K562 (cell line): ENCODE measurements around the gene HEXIM1. TPM values are rescaled to one million over a fixed set of nuclear protein-coding genes. Genes with fewer than 3 reads are reported as not detected.
A peak's percentile ranks its signal among the peaks of the same experiment; 100 is the strongest.

ENCODE experiments used
- ATF3 ChIP-seq, 2 experiments: fragments of 450-650 bp in 1 of 2; sonication (generic) in 1 of 2; formaldehyde crosslinking in 1 of 2; IDR thresholded peaks in 1 of 2; conservative IDR thresholded peaks in 1 of 2; 2 replicates each; pipeline versions ENCODE4 v1.6.1 to v1.8.1; 2016 to 2023; ENCODE audit warnings: mild to moderate bottlenecking in 2 of 2, moderate library complexity in 2 of 2, inconsistent platforms in 1 of 2, missing genetic modification reagents in 1 of 2
- EWSR1 ChIP-seq: fragments of 450-650 bp; IDR thresholded peaks from 2 replicates; pipeline ENCODE4 v1.6.1; 2018; ENCODE audit warnings: borderline replicate concordance, mild to moderate bottlenecking, low read depth, moderate library complexity; ENCODE audit not compliant: partially characterized antibody
- GMEB1 ChIP-seq: fragments of 250-450 bp; sonication (Bioruptor Pico); IDR thresholded peaks from 2 replicates; pipeline ENCODE4 v1.4.0; 2020; ENCODE audit warnings: mild to moderate bottlenecking
- KLF13 ChIP-seq: fragments of 450-650 bp; IDR thresholded peaks from 2 replicates; pipeline ENCODE4 v1.6.1; 2016; ENCODE audit warnings: missing genetic modification characterization, low read depth, mild to moderate bottlenecking, missing compliant biosample characterization, moderate library complexity, borderline replicate concordance
- NELFE ChIP-seq: IDR thresholded peaks from 2 replicates; pipeline ENCODE4 v1.6.1; 2011; ENCODE audit warnings: mild to moderate bottlenecking; ENCODE audit not compliant: insufficient read depth, insufficient read length
- SMC3 ChIP-seq: conservative IDR thresholded peaks from 2 replicates; pipeline ENCODE4 v1.6.1; 2011; ENCODE audit warnings: low read depth, low read length, improper control_type of control experiment; ENCODE audit not compliant: insufficient read depth
- SREBF1 ChIP-seq: fragments of 150-350 bp; IDR thresholded peaks from 2 replicates; pipeline ENCODE4 v1.6.1; 2014; ENCODE audit warnings: antibody characterized with exemption, low read depth, low read length, borderline replicate concordance
- SRF ChIP-seq, 2 experiments: fragments of 250-450, 450-650 bp in 1 of 2; sonication (Bioruptor Pico) in 1 of 2; sonication (generic) in 1 of 2; formaldehyde crosslinking; IDR thresholded peaks; 2 replicates each; pipeline versions ENCODE4 v1.5.0 to v1.5.1; 2020 to 2022; ENCODE audit warnings: mild to moderate bottlenecking in 1 of 2, missing genetic modification reagents in 1 of 2
- THRB ChIP-seq: fragments of 450-650 bp; formaldehyde crosslinking; conservative IDR thresholded peaks from 2 replicates; pipeline ENCODE4 v1.4.0; 2022; ENCODE audit warnings: mild to moderate bottlenecking, missing genetic modification characterization
- VEZF1 ChIP-seq: fragments of 200-800 bp; sonication (Bioruptor generic); IDR thresholded peaks from 2 replicates; pipeline ENCODE4 v1.6.1; 2017; ENCODE audit warnings: missing genetic modification characterization, missing compliant biosample characterization
- ZC3H4 ChIP-seq: sonication (generic); formaldehyde crosslinking; IDR thresholded peaks from 2 replicates; pipeline ENCODE4 v1.9.0; 2021; ENCODE audit warnings: missing genetic modification reagents, borderline replicate concordance
- ZNF75A ChIP-seq: fragments of 450-650 bp; formaldehyde crosslinking; IDR thresholded peaks from 2 replicates; pipeline ENCODE4 v1.4.0; 2020; ENCODE audit warnings: mild to moderate bottlenecking
- polyA plus RNA-seq, 8 experiments: library from polyadenylated mRNA; depleted of rRNA in 4 of 8; stranded (reverse) in 5 of 8; unstranded in 3 of 8; fragments of >200 nt; fragmentation: Nextera tagmentation in 2 of 8; fragmentation: Illumina TruSeq in 1 of 8; extraction: Ambion mirVana in 2 of 8; extraction: Trizol in 1 of 8; gene quantifications; 2 replicates each; pipeline versions ENCODE4 v1.2.1 to v1.2.3, GENCODE V29; 2011 to 2014; ENCODE audit warnings: inconsistent platforms in 1 of 8, missing spikeins in 1 of 8
- total RNA-seq, 7 experiments: library from RNA; depleted of rRNA in 6 of 7; stranded (reverse); fragments of >200 nt in 6 of 7; fragmentation: Illumina TruSeq in 2 of 7; extraction: Trizol in 2 of 7; gene quantifications; 2 replicates each; pipeline versions ENCODE4 v1.2.1 to v1.2.3, GENCODE V29; 2011 to 2021; ENCODE audit warnings: low replicate concordance in 1 of 7

The HEXIM1 gene
- total and polyA plus RNA-seq, 9 of the 15 experiments (the other 6 are each of a cell fraction or from before 2014, with no cell fraction given) = 1.4 to 28.3 (median 9.1) TPM

GRCh38 chr17:45148183-45149036 is at the start of gene HEXIM1 (continued):
- TF ChIP-seq SMC3 = no peak
- TF ChIP-seq SRF (CRISPR knock-in tag; IDR thresholded peaks at IDR 0.05) = peak in 1 of 2 experiments; percentile 90; a peak in 1 of 4 replicates
- TF ChIP-seq SREBF1 = 0 out of 2 replicates have a peak, but pooled peaks have one; percentile 32
- peak; percentile 78; the same call in 1 of the 2 replicates for TF ChIP-seq ZC3H4 (CRISPR knock-in tag)
- TF ChIP-seq THRB = peak; percentile 100
- TF ChIP-seq KLF13 (tag) = peak; percentile 52; the same call in 1 of the 2 replicates
- peak; percentile 95 for TF ChIP-seq VEZF1 (CRISPR knock-in tag)
- TF ChIP-seq ATF3 (IDR thresholded peaks at IDR 0.05) = peak; percentile 57; the same call in 1 of the 2 replicates
- TF ChIP-seq ATF3 (CRISPR knock-in tag; conservative IDR thresholded peaks at IDR 0.05) = 0 out of 2 replicates have a peak, but pooled peaks have one; percentile 45
- TF ChIP-seq ZNF75A (CRISPR knock-in tag) = no peak
- peak; percentile 98 for TF ChIP-seq GMEB1
- TF ChIP-seq NELFE = peak; percentile 96
- no peak for TF ChIP-seq EWSR1
